GM18858 (cell line): ENCODE results near the gene SAMHD1.
"Not testable (repeated sequence)": the region's sequence is repeated elsewhere in the genome, so short reads cannot be mapped to it uniquely, and the experiment has no call there.

Experiments used
- ATAC-seq: cut with Tn5 transposase; IDR thresholded peaks from one replicate; pipeline ENCODE4 v1.9.1; 2021; ENCODE audit not compliant: unreplicated experiment

The SAMHD1 gene

GRCh38 chr20:36956674-36957073 lies 5.2 kb upstream of the SAMHD1 start:
- ATAC-seq, result no peak

DNA sequence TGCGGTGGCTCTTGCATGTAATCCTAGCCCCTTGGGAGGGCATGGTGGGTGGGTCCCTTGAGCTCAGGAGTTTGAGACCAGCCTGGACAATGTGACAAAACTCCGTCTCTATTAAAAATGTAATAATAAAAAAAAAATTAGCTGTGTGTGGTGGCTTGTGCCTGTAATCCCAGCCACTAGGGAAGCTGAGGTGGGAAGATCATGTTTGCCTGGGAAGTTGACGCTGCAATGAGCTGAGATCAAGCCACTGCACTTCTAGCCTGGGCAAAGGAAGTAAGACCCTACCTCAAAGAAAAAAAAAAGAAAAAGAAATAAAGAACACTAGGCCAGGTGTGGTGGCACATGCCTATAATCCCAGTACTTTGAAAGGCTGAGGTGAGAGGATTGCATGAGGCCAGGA lies 4.5 kb upstream of the SAMHD1 start:
- no peak for ATAC-seq

GRCh38 chr20:36951979-36952738 lies 651 bp upstream of the SAMHD1 start:
- ATAC-seq, result no peak

- no peak for ATAC-seq
Measured at GRCh38 chr20:36950414-36951197, 902 bp downstream of the SAMHD1 start.

DNA sequence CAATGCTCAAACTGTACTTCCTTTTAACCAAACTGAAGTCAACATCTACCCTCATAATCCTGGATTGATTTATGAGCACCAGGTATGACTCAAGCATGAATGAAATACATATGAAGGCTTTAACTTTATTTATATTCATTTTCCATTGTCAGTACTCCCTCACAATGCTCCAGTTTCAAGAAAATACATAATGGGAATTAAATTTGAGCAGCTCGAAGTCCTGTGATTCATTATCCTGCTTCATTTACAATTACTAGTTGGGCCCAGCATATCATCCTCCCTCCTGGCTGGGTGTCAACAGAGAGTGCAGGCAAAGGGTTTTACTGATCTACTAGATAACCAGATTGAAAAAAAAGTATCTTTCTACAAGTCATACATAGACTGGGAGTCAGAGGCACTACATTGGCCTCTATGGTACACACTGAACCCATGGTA lies 10.1 kb downstream of the SAMHD1 start:
- no peak for ATAC-seq

DNA sequence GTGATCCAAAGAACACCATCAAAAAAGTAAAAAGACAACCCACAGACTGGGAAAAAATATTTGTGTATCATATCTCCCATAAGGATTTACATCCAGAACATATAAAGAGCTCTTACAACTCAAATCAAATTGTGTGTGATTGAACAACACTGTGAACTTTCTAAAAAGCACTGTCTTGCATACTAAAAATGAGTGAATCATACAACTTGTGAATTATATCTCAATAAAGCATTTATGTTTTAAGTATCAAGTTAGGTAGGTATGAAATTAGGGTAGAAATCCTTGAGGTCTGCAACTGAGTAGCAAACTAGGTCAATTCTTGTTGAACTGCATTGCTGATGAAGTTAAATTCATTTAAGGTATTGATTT lies 14.1 kb downstream of the SAMHD1 start:
- no peak for ATAC-seq

- not testable (repeated sequence) for ATAC-seq
Measured at GRCh38 chr20:36936761-36937401, 14.6 kb downstream of the SAMHD1 start.

- no peak for ATAC-seq
Measured at GRCh38 chr20:36936341-36936740, 15.2 kb downstream of the SAMHD1 start.

DNA sequence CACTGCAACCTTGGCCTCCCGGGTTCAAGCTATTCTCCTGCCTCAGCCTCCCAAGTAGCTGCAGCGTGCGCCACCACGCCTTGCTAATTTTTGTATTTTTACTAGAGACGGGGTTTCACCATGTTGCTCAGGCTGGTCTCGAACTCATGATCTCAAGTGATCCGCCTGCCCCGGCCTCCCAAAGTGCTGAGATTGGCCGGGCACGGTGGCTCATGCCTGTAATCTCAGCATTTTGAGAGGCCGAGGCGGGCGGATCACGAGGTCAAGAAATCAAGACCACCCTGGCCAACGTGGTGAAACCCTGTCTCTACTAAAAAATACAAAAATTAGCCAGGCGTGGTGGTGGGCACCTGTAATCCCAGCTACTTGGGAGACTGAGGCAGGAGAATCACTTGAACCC lies 17.9 kb downstream of the SAMHD1 start:
- ATAC-seq, result not testable (repeated sequence)

DNA sequence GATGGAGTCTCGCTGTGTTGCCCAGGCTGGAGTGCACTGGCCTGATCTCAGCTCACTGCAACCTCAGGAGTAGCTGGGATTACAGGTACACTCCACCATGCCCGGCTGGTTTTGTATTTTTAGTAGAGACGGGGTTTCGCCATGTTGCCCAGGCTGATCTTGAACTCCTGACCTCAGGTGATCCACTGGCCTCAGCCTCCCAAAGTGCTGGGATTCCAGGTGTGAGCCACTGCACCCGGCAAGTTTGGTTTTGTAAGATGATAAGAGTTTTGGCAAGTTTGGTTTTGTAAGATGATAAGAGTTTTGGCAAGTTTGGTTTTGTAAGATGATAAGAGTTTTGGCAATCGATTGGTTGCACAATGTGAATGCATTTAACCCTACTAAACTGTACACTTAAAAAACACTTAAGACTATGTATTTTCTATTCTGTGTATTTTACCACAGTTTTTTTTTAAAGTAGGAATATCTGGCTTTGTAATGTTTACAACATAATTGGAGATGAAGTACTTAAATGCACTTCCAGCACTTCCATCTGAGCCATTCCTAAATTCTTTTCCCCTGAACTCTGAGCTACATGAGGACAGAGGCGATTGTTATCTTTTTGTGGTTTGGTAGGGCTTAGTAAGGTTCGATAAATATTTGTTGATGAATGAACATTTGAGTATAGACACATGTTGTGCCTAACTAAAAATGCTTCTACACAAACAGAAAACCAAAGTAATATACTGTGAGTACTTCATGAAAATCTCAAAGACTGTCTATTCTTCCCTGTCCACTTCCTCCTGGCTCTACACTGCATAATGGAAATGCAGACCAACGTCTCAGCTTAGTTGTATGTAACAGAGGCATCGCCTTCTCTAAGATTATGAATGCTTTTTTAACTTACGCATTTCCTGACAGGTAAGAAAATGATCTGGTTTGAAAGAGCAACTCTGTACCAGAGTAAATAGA lies 18.8 kb downstream of the SAMHD1 start:
- ATAC-seq, result no peak

DNA sequence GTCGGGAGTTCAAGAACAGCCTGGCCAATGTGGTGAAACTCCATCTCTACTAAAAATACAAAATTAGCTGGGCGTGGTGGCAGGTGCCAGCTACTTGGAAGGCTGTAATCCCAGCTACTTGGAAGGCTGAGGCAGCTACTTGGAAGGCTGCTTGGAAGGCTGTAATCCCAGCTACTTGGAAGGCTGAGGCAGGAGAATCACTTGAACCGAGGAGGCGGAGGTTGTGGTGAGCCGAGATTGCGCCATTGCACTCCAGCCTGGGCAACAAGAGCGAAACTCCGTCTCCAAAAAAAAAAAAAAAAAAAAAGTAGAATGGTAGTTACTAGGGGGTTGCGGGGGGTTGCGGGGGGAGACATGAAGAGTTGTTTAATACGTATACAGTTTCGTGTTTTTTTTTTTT lies 19.4 kb downstream of the SAMHD1 start:
- not testable (repeated sequence) for ATAC-seq

DNA sequence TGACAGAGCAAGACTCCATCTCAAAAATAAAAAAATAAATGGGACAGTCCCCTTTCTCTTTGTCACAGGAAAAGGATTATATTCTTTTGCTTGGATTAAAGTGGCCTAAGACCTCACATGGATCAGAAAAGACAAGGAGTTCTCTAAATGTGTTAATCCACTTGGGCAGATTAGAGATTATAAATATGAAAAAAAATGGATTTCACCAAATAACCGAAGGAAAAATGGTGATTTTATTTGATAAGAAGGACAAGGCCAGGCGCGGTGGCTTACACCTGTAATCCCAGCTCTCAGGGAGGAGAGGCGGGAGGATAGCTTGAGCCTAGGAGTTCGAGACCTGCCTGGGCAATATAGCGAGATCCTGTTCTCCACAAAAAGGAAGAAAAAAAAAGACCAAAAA lies 21.8 kb downstream of the SAMHD1 start:
- no peak for ATAC-seq

DNA sequence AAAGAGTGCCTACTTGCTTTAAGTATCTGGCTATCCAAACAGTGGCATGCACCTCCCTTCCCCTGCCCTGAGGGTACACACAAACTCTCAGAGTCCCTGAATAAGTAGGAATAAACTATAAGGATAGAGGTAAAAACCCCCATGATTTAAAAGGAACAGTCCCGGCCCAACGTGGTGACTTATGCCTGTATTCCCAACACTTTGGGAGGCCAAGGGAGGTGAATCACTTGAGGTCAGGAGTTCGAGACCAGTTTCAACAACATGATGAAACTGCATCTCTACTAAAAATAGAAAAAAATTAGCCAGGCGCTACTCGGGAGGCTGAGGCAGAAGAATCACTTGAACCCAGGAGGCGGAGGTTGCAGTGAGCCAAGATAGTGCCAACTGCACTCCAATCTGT lies 22.2 kb downstream of the SAMHD1 start:
- no peak for ATAC-seq

GRCh38 chr20:36927704-36928103 lies 23.8 kb downstream of the SAMHD1 start:
- ATAC-seq, result no peak

GRCh38 chr20:36926653-36927200 lies 24.8 kb downstream of the SAMHD1 start:
- no peak for ATAC-seq

- ATAC-seq, result no peak
Measured at GRCh38 chr20:36925234-36925633, 26.3 kb downstream of the SAMHD1 start.

GRCh38 chr20:36924167-36925045 lies 27.1 kb downstream of the SAMHD1 start:
- no peak for ATAC-seq

GRCh38 chr20:36920334-36920730 lies 31.2 kb downstream of the SAMHD1 start:
- no peak for ATAC-seq

- no peak for ATAC-seq
Measured at GRCh38 chr20:36919715-36920333, 31.7 kb downstream of the SAMHD1 start.
